HEK293 (cell line): ENCODE results near the gene STAT3.

Experiments used
- BCL11B ChIP-seq: fragments of 450-650 bp; formaldehyde crosslinking; IDR thresholded peaks from 2 replicates; pipeline ENCODE4 v1.5.1; 2016; ENCODE audit warnings: low read depth, missing biosample characterization, missing genetic modification characterization
- EGR2 ChIP-seq: fragments of 450-650 bp; formaldehyde crosslinking; IDR thresholded peaks from 2 replicates; pipeline ENCODE4 v1.5.1; 2016; ENCODE audit warnings: low read depth, missing biosample characterization, missing genetic modification characterization
- GLI4 ChIP-seq: fragments of 450-650 bp; formaldehyde crosslinking; IDR thresholded peaks from 2 replicates; pipeline ENCODE4 v1.5.1; 2016; ENCODE audit warnings: missing biosample characterization, missing genetic modification characterization
- HOXD13 ChIP-seq: sonication (generic); formaldehyde crosslinking; IDR thresholded peaks from 2 replicates; pipeline ENCODE4 v1.8.0; 2022; ENCODE audit warnings: missing genetic modification reagents, borderline replicate concordance
- KLF1 ChIP-seq: fragments of 450-650 bp; formaldehyde crosslinking; IDR thresholded peaks from 2 replicates; pipeline ENCODE4 v1.5.1; 2016; ENCODE audit warnings: missing biosample characterization, missing genetic modification characterization
- KLF10 ChIP-seq: fragments of 450-650 bp; IDR thresholded peaks from 2 replicates; pipeline ENCODE4 v1.5.1; 2018; ENCODE audit warnings: missing biosample characterization, mild to moderate bottlenecking, missing genetic modification characterization
- OSR2 ChIP-seq: fragments of 450-650 bp; formaldehyde crosslinking; IDR thresholded peaks from 2 replicates; pipeline ENCODE4 v1.5.1; 2016; ENCODE audit warnings: missing biosample characterization, missing genetic modification characterization
- SCRT2 ChIP-seq: fragments of 450-650 bp; formaldehyde crosslinking; IDR thresholded peaks from 2 replicates; pipeline ENCODE4 v1.5.1; 2016; ENCODE audit warnings: missing biosample characterization, missing genetic modification characterization
- SP3 ChIP-seq: fragments of 450-650 bp; formaldehyde crosslinking; IDR thresholded peaks from 2 replicates; pipeline ENCODE4 v1.5.1; 2016; ENCODE audit warnings: missing biosample characterization, missing genetic modification characterization
- ZBTB17 ChIP-seq: fragments of 450-650 bp; formaldehyde crosslinking; IDR thresholded peaks from 2 replicates; pipeline ENCODE4 v1.5.1; 2016; ENCODE audit warnings: missing biosample characterization, missing genetic modification characterization
- ZBTB8A ChIP-seq: fragments of 450-650 bp; formaldehyde crosslinking; IDR thresholded peaks from 2 replicates; pipeline ENCODE4 v1.5.1; 2016; ENCODE audit warnings: missing biosample characterization, missing genetic modification characterization
- ZFHX2 ChIP-seq: fragments of 450-650 bp; formaldehyde crosslinking; conservative IDR thresholded peaks from 2 replicates; pipeline ENCODE4 v1.5.1; 2016; ENCODE audit warnings: missing biosample characterization, missing genetic modification characterization
- ZFP69B ChIP-seq: fragments of 450-650 bp; formaldehyde crosslinking; IDR thresholded peaks from 2 replicates; pipeline ENCODE4 v1.5.1; 2016; ENCODE audit warnings: missing biosample characterization, missing genetic modification characterization
- ZNF138 ChIP-seq: fragments of 450-650 bp; formaldehyde crosslinking; IDR thresholded peaks from 2 replicates; pipeline ENCODE4 v1.5.1; 2016; ENCODE audit warnings: missing biosample characterization, missing genetic modification characterization, borderline replicate concordance
- ZNF202 ChIP-seq: fragments of 450-650 bp; formaldehyde crosslinking; IDR thresholded peaks from 2 replicates; pipeline ENCODE4 v1.5.1; 2016; ENCODE audit warnings: missing biosample characterization, missing genetic modification characterization, borderline replicate concordance
- ZNF214 ChIP-seq: fragments of 450-650 bp; formaldehyde crosslinking; IDR thresholded peaks from 2 replicates; pipeline ENCODE4 v1.5.1; 2017; ENCODE audit warnings: missing biosample characterization, mild to moderate bottlenecking, missing genetic modification characterization, borderline replicate concordance
- ZNF23 ChIP-seq: fragments of 450-650 bp; formaldehyde crosslinking; IDR thresholded peaks from 2 replicates; pipeline ENCODE4 v1.5.1; 2016; ENCODE audit warnings: missing biosample characterization, missing genetic modification characterization, borderline replicate concordance
- ZNF292 ChIP-seq: fragments of 450-650 bp; formaldehyde crosslinking; IDR thresholded peaks from 2 replicates; pipeline ENCODE4 v1.5.1; 2016; ENCODE audit warnings: low read depth, missing biosample characterization, missing genetic modification characterization, borderline replicate concordance
- ZNF324 ChIP-seq: fragments of 450-650 bp; formaldehyde crosslinking; IDR thresholded peaks from 2 replicates; pipeline ENCODE4 v1.5.1; 2016; ENCODE audit warnings: missing biosample characterization, missing genetic modification characterization
- ZNF391 ChIP-seq: fragments of 450-650 bp; formaldehyde crosslinking; IDR thresholded peaks from 2 replicates; pipeline ENCODE4 v1.5.1; 2016; ENCODE audit warnings: low read depth, missing biosample characterization, missing genetic modification characterization, borderline replicate concordance
- ZNF423 ChIP-seq: fragments of 450-650 bp; formaldehyde crosslinking; IDR thresholded peaks from 2 replicates; pipeline ENCODE4 v1.5.1; 2016; ENCODE audit warnings: missing biosample characterization, missing genetic modification characterization
- ZNF585B ChIP-seq: fragments of 450-650 bp; formaldehyde crosslinking; IDR thresholded peaks from 2 replicates; pipeline ENCODE4 v1.5.1; 2016; ENCODE audit warnings: missing biosample characterization, missing genetic modification characterization
- ZNF600 ChIP-seq: fragments of 450-650 bp; formaldehyde crosslinking; IDR thresholded peaks from 2 replicates; pipeline ENCODE4 v1.5.1; 2016; ENCODE audit warnings: missing biosample characterization, missing genetic modification characterization
- ZNF624 ChIP-seq: fragments of 450-650 bp; formaldehyde crosslinking; IDR thresholded peaks from 2 replicates; pipeline ENCODE4 v1.5.1; 2017; ENCODE audit warnings: missing biosample characterization, missing genetic modification characterization
- ZNF670 ChIP-seq: fragments of 450-650 bp; formaldehyde crosslinking; IDR thresholded peaks from 2 replicates; pipeline ENCODE4 v1.5.1; 2016; ENCODE audit warnings: missing biosample characterization, missing genetic modification characterization, low read depth
- ZNF837 ChIP-seq: fragments of 450-650 bp; formaldehyde crosslinking; IDR thresholded peaks from 2 replicates; pipeline ENCODE4 v1.5.1; 2016; ENCODE audit warnings: missing biosample characterization, missing genetic modification characterization
- ZNF843 ChIP-seq: fragments of 450-650 bp; formaldehyde crosslinking; IDR thresholded peaks from 2 replicates; pipeline ENCODE4 v1.5.1; 2016; ENCODE audit warnings: missing biosample characterization, missing genetic modification characterization
- ZSCAN30 ChIP-seq: fragments of 450-650 bp; IDR thresholded peaks from 2 replicates; pipeline ENCODE4 v1.5.1; 2018; ENCODE audit warnings: missing biosample characterization, mild to moderate bottlenecking, missing genetic modification characterization, moderate library complexity
- TF ChIP-seq, protein P1 (sequence below): fragments of 450-650 bp; formaldehyde crosslinking; IDR thresholded peaks from 2 replicates; pipeline ENCODE4 v1.5.1; 2016; ENCODE audit warnings: missing biosample characterization, missing genetic modification characterization, borderline replicate concordance
- TF ChIP-seq, protein P2 (sequence below): fragments of 450-650 bp; formaldehyde crosslinking; IDR thresholded peaks from 2 replicates; pipeline ENCODE4 v1.5.1; 2016; ENCODE audit warnings: missing biosample characterization, missing genetic modification characterization
- TF ChIP-seq, protein P3 (sequence below): fragments of 450-650 bp; formaldehyde crosslinking; IDR thresholded peaks from 2 replicates; pipeline ENCODE4 v1.5.1; 2016; ENCODE audit warnings: missing biosample characterization, missing genetic modification characterization
- TF ChIP-seq, protein P4 (sequence below): fragments of 450-650 bp; formaldehyde crosslinking; IDR thresholded peaks from 2 replicates; pipeline ENCODE4 v1.5.1; 2016; ENCODE audit warnings: missing biosample characterization, missing genetic modification characterization

The STAT3 gene

DNA sequence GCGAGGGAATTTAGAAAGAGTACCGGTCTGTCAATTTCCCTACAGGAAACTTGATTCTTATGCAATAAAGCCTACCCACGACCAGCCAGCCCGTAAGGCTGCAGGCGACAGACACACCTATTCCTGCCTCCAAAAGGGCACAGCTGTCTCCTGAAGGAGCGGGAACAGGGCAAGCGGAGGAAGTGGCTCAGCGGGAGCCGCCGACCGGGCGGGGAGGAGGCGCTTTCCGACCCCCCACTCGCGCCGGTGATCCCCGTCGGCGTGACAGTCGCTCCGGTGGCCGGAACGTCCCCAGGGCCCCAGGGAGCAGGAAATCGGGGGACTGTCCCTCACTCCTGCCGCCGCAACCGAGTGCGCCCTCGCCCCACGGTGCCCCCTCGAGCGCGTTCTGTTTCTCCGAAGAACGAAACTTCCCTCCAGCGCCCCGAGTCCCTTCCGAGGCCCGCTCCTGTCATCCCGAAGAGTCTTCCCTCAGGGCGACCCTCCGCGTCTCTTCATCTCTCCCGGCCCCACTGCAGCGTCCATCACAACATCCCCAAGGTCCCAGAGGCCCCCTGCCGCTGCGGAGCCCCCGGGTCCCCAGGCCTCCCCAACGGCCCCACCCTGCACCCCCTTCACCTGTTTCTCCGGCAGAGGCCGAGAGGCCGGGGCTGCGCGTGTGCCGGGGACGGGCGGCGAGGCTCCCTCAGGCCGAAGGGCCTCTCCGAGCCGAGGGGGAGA, 421 bp downstream of the STAT3 start (continued):
- TF ChIP-seq, protein P1, sequence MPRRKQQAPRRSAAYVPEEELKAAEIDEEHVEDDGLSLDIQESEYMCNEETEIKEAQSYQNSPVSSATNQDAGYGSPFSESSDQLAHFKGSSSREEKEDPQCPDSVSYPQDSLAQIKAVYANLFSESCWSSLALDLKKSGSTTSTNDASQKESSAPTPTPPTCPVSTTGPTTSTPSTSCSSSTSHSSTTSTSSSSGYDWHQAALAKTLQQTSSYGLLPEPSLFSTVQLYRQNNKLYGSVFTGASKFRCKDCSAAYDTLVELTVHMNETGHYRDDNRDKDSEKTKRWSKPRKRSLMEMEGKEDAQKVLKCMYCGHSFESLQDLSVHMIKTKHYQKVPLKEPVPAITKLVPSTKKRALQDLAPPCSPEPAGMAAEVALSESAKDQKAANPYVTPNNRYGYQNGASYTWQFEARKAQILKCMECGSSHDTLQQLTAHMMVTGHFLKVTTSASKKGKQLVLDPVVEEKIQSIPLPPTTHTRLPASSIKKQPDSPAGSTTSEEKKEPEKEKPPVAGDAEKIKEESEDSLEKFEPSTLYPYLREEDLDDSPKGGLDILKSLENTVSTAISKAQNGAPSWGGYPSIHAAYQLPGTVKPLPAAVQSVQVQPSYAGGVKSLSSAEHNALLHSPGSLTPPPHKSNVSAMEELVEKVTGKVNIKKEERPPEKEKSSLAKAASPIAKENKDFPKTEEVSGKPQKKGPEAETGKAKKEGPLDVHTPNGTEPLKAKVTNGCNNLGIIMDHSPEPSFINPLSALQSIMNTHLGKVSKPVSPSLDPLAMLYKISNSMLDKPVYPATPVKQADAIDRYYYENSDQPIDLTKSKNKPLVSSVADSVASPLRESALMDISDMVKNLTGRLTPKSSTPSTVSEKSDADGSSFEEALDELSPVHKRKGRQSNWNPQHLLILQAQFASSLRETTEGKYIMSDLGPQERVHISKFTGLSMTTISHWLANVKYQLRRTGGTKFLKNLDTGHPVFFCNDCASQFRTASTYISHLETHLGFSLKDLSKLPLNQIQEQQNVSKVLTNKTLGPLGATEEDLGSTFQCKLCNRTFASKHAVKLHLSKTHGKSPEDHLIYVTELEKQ = no peak
- TF ChIP-seq KLF10 (tag by site-specific recombination) = peak; percentile 98
- TF ChIP-seq, protein P2, sequence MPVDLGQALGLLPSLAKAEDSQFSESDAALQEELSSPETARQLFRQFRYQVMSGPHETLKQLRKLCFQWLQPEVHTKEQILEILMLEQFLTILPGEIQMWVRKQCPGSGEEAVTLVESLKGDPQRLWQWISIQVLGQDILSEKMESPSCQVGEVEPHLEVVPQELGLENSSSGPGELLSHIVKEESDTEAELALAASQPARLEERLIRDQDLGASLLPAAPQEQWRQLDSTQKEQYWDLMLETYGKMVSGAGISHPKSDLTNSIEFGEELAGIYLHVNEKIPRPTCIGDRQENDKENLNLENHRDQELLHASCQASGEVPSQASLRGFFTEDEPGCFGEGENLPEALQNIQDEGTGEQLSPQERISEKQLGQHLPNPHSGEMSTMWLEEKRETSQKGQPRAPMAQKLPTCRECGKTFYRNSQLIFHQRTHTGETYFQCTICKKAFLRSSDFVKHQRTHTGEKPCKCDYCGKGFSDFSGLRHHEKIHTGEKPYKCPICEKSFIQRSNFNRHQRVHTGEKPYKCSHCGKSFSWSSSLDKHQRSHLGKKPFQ (tag by site-specific recombination) = no peak
- peak; percentile 79 for TF ChIP-seq ZBTB17 (tag by site-specific recombination)
- no peak for TF ChIP-seq ZNF214 (tag by site-specific recombination)
- TF ChIP-seq ZNF23 (tag by site-specific recombination) = no peak
- 0 out of 2 replicates have a peak, but pooled peaks have one; percentile 26 for TF ChIP-seq ZNF391 (tag by site-specific recombination)
- TF ChIP-seq SP3 = no peak
- no peak for TF ChIP-seq ZNF670 (tag by site-specific recombination)
- TF ChIP-seq, protein P3, sequence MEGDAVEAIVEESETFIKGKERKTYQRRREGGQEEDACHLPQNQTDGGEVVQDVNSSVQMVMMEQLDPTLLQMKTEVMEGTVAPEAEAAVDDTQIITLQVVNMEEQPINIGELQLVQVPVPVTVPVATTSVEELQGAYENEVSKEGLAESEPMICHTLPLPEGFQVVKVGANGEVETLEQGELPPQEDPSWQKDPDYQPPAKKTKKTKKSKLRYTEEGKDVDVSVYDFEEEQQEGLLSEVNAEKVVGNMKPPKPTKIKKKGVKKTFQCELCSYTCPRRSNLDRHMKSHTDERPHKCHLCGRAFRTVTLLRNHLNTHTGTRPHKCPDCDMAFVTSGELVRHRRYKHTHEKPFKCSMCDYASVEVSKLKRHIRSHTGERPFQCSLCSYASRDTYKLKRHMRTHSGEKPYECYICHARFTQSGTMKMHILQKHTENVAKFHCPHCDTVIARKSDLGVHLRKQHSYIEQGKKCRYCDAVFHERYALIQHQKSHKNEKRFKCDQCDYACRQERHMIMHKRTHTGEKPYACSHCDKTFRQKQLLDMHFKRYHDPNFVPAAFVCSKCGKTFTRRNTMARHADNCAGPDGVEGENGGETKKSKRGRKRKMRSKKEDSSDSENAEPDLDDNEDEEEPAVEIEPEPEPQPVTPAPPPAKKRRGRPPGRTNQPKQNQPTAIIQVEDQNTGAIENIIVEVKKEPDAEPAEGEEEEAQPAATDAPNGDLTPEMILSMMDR (tag by site-specific recombination) = peak; percentile 52; the same call in 1 of the 2 replicates
- TF ChIP-seq ZNF202 (tag by site-specific recombination) = no peak
- 0 out of 2 replicates have a peak, but pooled peaks have one; percentile 24 for TF ChIP-seq ZNF843 (tag by site-specific recombination)
- TF ChIP-seq ZNF585B (tag by site-specific recombination) = 0 out of 2 replicates have a peak, but pooled peaks have one; percentile 30
- TF ChIP-seq OSR2 = peak; percentile 96
- TF ChIP-seq ZNF624 (tag by site-specific recombination) = no peak
- 0 out of 2 replicates have a peak, but pooled peaks have one; percentile 30 for TF ChIP-seq ZFP69B (tag by site-specific recombination)
- 0 out of 2 replicates have a peak, but pooled peaks have one; percentile 1 for TF ChIP-seq EGR2 (tag by site-specific recombination)
- TF ChIP-seq GLI4 = no peak
- peak; percentile 73 for TF ChIP-seq SCRT2
- TF ChIP-seq ZNF292 (tag by site-specific recombination) = no peak
- no peak for TF ChIP-seq ZNF837
- peak; percentile 78 for TF ChIP-seq ZNF600 (tag by site-specific recombination)
- TF ChIP-seq ZNF324 = no peak
- TF ChIP-seq HOXD13 = no peak
- TF ChIP-seq ZNF138 = no peak
- TF ChIP-seq, protein P4, sequence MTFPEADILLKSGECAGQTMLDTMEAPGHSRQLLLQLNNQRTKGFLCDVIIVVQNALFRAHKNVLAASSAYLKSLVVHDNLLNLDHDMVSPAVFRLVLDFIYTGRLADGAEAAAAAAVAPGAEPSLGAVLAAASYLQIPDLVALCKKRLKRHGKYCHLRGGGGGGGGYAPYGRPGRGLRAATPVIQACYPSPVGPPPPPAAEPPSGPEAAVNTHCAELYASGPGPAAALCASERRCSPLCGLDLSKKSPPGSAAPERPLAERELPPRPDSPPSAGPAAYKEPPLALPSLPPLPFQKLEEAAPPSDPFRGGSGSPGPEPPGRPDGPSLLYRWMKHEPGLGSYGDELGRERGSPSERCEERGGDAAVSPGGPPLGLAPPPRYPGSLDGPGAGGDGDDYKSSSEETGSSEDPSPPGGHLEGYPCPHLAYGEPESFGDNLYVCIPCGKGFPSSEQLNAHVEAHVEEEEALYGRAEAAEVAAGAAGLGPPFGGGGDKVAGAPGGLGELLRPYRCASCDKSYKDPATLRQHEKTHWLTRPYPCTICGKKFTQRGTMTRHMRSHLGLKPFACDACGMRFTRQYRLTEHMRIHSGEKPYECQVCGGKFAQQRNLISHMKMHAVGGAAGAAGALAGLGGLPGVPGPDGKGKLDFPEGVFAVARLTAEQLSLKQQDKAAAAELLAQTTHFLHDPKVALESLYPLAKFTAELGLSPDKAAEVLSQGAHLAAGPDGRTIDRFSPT = no peak
- TF ChIP-seq ZNF423 = 0 out of 2 replicates have a peak, but pooled peaks have one; percentile 40
- no peak for TF ChIP-seq KLF1 (tag by site-specific recombination)
- peak; percentile 75 for TF ChIP-seq ZSCAN30 (tag by site-specific recombination)
- TF ChIP-seq ZBTB8A (tag by site-specific recombination) = peak; percentile 94
- peak; percentile 17; the same call in 1 of the 2 replicates for TF ChIP-seq BCL11B (tag by site-specific recombination)
- TF ChIP-seq ZFHX2 (tag by site-specific recombination) = 0 out of 2 replicates have a peak, but pooled peaks have one; percentile 42
